ENCODE data around the gene DEPP1. TPM values are rescaled to one million over a fixed set of nuclear protein-coding genes. Genes with fewer than 3 reads are reported as not detected.

Gene DEPP1
- total RNA-seq, 6 experiments from 2014 or later = 5.3 to 94.6 (median 71.5) TPM

GRCh38 chr10:44926751-44927351, 51.8 kb downstream of the DEPP1 start:
- Histone ChIP-seq H3K36me3 (no peaks in the 10 kb centered on the region), H3K4me1 (peaks cover 0 to 10% (median 3%) of the 10 kb centered on the region in 4 donors), H3K27ac (no peak overlapping the region), H3K4me3 (no peak overlapping the region), H3K9me3 (no peaks in the 10 kb centered on the region), H3K27me3 (no peaks in the 10 kb centered on the region)
- intact Hi-C loops (cut with DNase I) = no loop called here
- no peak for TF ChIP-seq POLR2A (IDR thresholded peaks at IDR 0.05)
- TF ChIP-seq CTCF (IDR thresholded peaks at IDR 0.05) = no peak
- ATAC-seq = no peak
- DNase-seq = peak in 1 of 3 donors; percentile 27
- WGBS (ENCODE audit: insufficient coverage, low coverage, low lambda C conversion rate, missing lambda C conversion rate) = 57% methylated on average over 7 of the region's 10 CpGs

Other genes starting within 250 kb of the DEPP1 start
- not detected for gene TMEM72, start 67.5 kb downstream of the DEPP1 start, total RNA-seq
- gene RASSF4, start 19.0 kb downstream of the DEPP1 start, total RNA-seq = 10 to 100 TPM; 13.6 to 28.5 (median 19.6) TPM
- 10 to 100 TPM; 10.3 to 25.2 (median 12.2) TPM for gene ZNF22, start 22.1 kb upstream of the DEPP1 start, total RNA-seq